NCI-H2227 treated with DMSO at 0.1 percent for 48 hours (cell line): ENCODE measurements around the gene ARTN.

ENCODE experiments used
- DNase-seq: peaks from one replicate; lab custom pipeline; 2025; lab: John Stamatoyannopoulos, UW

Gene ARTN

GRCh38 chr1:43971336-43971980 is 37.9 kb downstream of the ARTN start:
- no peak for DNase-seq

DNA sequence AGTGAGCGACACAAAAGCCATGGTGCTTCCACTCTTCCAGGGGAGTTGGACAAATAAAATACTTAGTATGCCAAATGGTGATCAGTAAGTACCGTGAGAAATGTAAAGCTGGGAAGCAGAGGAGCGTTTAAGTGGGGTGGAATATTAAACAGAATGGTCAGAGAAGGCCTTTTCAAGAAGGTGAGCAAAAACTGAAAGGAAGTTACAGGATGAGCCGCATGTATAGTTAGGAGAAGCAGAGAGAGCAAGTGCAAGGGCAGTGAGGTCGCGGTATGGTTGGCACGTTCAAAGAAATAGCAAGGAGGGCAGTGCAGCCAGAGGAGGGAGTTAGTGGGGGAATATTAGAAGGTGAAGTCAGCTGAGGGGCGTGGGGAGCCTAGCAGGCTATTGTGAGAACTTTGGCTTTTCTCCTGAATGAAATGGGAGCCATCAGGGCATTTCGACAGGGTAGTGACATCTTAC is 40.4 kb downstream of the ARTN start:
- peak; percentile 61 for DNase-seq

- DNase-seq = peak; percentile 93
Observed at GRCh38 chr1:43974443-43975248, 41.0 kb downstream of the ARTN start, which contains the start of gene ATP6V0B. Gene ATP6V0B, plus strand, starts transcription at chr1:43974960. Its CDS starts 81 bp downstream, at chr1:43975041.

GRCh38 chr1:43975249-43975961 is 41.8 kb downstream of the ARTN start:
- no peak for DNase-seq

DNA sequence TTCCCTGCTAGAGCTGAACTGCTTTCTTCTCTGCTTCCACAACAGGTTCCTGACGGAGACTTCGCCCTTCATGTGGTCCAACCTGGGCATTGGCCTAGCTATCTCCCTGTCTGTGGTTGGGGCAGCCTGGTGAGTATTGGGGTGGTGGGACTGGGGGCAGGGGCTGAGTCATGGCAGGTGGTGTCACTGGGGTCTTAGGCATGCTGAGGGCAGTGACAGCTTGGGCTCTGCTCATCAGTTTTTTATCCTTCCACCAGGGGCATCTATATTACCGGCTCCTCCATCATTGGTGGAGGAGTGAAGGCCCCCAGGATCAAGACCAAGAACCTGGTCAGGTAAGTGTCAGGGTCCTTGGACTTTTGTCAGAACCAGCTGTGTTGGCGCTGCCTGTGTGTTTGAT is 42.4 kb downstream of the ARTN start:
- no peak for DNase-seq

- DNase-seq = no peak
Observed at GRCh38 chr1:43976890-43977289, 43.3 kb downstream of the ARTN start.

DNA sequence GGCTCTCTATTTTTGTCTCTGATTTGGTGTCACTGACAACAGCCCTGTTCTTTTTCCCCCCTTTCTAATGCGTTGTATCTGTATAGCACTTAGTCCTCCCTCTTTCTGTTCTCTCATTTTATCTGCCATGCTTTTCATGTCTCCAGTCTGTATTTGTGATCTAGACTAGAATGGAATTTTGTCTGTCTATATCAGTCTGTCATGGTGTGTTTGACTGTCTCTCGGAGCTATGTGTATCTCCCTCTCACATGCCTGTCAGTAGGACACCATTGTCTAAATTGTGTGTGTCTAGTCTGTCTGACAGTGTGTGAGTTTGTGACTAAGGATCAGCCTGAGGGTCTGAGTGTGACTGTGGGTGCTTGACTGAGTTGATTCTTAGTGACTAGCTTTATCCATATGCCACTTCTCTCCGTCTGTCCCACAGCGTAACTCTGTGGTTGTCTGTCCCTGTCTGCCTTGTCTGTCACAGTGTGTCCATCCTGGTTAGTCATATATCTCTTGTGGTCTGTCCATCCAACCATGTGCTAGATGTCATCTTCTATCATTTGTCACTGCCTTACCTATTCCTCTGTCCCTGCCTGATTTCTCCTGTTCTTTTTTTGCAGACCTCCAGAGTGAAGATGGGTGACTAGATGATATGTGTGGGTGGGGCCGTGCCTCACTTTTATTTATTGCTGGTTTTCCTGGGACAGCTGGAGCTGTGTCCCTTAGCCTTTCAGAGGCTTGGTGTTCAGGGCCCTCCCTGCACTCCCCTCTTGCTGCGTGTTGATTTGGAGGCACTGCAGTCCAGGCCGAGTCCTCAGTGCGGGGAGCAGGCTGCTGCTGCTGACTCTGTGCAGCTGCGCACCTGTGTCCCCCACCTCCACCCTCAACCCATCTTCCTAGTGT is 44.0 kb downstream of the ARTN start:
- DNase-seq = no peak

DNA sequence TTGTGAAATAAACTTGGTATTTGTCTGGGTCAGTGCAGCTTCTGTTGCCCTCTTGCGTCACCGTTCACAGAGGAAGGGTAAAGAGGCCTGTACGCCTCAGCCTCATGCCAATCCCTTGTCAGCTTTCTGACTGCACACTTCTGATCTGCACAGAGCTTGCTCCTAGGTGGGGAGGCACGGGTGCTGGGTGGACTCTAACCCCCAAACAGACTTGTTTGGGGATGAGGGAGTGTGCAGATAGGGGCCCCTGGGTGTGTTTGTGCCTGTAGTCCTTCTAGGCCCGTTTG is 44.6 kb downstream of the ARTN start:
- no peak for DNase-seq

- DNase-seq = no peak
Observed at GRCh38 chr1:43978551-43979260, 45.1 kb downstream of the ARTN start, which contains the start of gene B4GALT2. Gene B4GALT2, plus strand, starts transcription at chr1:43979210. Its CDS starts 1,951 bp downstream, at chr1:43981161.

DNA sequence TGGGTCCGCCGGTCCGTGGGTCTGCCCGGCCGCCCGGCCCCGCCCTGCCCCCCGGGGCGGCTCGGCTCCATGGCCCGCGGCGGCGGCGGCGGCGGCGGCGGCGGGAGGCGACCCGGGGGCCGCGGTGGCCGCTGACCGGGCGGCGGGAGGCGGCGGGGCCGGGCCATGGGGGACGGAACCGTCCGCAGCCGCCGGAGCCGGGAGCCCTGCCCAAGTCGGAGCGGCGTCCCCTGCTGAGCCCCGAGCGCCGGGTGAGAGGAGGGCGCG is 45.6 kb downstream of the ARTN start:
- DNase-seq = no peak

GRCh38 chr1:43979528-43980254 is 46.1 kb downstream of the ARTN start:
- no peak for DNase-seq

DNA sequence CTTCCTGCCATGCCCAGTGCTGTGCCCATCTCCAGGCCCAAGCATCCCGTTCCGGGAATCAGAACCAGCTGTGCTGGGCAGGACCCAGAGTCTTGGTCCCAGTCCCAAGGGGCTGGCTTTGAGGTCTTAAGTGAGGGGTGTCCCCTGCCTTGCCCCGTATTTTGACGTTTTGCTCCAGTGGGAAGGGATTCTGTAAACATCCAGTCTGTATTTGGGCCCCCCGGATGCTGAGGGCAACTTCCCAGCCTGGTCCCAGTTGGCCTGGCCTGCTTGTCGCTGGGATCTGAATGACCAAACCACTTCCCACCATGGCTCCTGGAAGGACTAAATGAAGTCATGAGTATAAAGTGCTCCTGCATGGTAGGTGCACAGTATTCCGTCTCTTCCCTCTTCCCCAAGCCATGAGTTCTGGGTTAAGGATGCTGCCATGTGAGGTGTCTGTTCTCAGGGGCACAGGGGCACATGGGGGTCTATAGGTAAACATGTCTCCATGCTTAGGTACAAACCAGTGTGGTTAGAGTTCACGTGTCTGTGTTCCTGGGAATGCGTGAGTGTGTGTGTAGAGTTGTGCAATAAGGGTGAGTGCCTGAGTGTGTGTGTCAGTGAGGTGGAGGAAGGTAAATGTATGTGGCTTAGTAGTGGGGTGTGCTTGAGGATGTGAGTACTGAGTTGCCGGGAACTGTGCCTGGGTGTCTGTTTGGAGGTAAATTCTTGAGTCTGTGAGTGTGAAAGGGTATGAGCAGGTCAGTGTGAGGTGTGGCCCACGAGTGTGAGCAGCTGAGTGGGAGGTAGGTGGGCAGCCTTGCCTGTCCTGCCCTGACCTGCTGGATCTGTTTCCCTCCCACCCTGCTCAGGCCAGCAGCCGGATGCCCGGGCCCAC is 46.9 kb downstream of the ARTN start:
- no peak for DNase-seq

DNA sequence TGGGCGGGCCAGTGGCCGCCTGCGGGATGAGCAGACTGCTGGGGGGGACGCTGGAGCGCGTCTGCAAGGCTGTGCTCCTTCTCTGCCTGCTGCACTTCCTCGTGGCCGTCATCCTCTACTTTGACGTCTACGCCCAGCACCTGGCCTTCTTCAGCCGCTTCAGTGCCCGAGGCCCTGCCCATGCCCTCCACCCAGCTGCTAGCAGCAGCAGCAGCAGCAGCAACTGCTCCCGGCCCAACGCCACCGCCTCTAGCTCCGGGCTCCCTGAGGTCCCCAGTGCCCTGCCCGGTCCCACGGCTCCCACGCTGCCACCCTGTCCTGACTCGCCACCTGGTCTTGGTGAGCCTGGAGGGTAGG is 47.5 kb downstream of the ARTN start:
- DNase-seq = no peak

- DNase-seq = no peak
Observed at GRCh38 chr1:43981636-43982035, 48.0 kb downstream of the ARTN start.

DNA sequence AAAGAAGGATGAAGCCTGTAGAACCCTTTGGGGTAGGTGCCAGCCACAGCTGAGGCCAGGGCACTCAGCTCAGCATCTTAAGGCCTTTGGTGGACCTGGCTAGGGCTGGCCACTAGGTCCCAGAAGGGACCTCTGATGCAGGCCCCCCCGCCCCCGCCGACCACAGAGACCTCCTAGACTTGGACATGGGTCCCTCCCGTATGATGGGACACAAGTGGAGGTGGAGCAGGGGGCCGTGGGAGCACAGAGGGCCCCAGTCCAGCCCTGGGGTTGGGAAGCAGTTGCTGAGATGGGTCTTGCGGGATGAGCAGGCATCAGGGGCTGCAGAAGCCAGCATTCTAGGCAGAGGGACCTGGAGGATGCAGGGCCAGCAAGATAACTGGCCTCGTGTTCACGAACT is 48.6 kb downstream of the ARTN start:
- DNase-seq = no peak

DNA sequence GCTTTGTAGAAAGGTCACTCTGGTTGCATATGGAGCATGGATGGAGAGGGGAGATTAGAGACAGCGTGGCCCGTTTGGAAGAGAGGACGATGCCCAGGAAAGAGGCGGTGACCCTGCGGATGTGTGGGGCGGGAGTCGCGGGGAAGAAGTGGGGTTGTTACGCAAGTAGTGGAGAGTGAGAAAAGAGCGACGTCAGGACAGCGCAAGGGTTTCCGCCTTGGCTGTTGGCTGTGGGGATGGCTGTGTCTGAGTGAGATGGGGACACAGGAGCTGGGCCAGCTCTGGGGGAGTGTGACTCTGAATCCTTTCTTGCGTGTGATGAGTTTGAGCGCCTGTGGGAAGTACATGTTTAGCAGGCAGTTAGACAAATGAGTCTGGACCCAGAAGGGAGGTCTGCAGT is 49.2 kb downstream of the ARTN start:
- DNase-seq = no peak

- no peak for DNase-seq
Observed at GRCh38 chr1:43983253-43983899, 49.8 kb downstream of the ARTN start.

DNA sequence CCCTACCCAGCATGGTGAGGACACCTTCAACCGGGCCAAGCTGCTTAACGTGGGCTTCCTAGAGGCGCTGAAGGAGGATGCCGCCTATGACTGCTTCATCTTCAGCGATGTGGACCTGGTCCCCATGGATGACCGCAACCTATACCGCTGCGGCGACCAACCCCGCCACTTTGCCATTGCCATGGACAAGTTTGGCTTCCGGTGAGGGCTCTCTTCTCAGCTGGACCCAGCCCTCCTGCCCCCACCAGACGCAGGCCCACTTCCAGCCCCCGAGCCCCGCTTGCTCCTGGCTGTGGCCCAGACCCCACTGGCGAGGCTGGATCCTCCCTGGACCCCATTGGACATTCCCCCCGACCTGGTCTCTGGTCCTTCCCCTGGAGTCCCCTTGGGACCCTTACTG is 51.3 kb downstream of the ARTN start:
- DNase-seq = no peak

DNA sequence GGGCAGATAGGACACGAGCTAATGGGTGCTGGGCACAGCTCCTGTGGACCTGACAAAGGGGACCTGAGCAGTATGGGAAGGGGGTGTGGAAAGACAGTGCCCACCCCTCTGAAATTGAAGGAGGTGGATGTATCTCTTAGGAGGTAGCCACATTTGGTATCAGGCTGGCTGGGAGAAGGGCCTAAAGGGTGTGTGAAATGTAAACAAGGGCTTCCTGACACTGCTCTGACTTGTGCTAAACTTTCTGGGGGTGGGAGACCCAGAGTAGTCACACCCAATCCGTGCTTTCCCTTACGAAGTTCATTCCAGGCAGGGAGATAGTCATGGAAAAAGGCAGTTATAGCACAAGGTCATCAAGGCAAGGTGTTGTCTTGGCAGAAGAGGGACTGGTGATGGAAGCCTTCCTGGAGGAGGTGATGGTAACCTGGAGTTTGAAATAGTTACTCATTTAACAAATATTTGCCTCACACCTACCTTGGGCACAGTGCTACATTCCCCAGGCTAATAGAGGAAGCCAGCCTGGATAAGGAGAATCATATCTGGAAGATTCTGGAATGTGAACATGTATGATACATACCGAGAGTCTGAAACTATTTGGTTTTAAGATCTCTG is 52.5 kb downstream of the ARTN start:
- DNase-seq = no peak
